Muscle of arm (tissue), 12 donors: ENCODE results near the gene EIF4G1. TPM values are rescaled to one million over a fixed set of nuclear protein-coding genes. Genes with fewer than 3 reads are reported as not detected.
"Not testable (repeated sequence)": the region's sequence is repeated elsewhere in the genome, so short reads cannot be mapped to it uniquely, and the experiment has no call there.

Experiments
- DNase-seq: peaks from one replicate; pipeline ENCODE4 v3.0.0-alpha.2; 2013
- polyA plus RNA-seq, 12 donors: library from polyadenylated mRNA; unstranded; fragments of 120-200 nt; gene quantifications; one replicate each; pipeline ENCODE4 v1.2.1, GENCODE V29; 2013; ENCODE audit not compliant: insufficient read length in 12 of 12

The EIF4G1 gene
- polyA plus RNA-seq, 12 donors: 140 to 297 (median 177) TPM; not detected in 1

DNA sequence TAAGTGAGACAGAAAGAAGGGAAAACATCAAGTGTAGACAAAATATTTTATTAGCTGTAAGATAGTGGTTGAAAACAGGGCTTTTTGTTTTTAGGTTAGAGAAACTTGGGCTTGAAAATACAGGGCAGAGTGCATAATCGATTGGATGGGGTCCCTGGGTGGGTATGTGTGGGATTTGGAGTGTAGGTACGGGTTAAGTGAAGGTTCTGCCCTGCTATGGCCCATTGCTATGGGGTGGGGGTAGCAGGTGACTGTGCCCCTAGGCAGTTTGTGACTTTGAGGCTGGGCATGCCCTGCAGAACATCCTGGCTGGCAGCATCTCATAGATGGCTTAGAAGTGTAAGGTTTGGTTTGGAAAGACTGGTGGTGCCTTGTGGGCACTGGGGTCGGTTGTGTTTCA is 19.3 kb downstream of the EIF4G1 start:
- no peak for DNase-seq

- DNase-seq: no peak
Observed at GRCh38 chr3:184334470-184335158, 20.2 kb downstream of the EIF4G1 start.

DNA sequence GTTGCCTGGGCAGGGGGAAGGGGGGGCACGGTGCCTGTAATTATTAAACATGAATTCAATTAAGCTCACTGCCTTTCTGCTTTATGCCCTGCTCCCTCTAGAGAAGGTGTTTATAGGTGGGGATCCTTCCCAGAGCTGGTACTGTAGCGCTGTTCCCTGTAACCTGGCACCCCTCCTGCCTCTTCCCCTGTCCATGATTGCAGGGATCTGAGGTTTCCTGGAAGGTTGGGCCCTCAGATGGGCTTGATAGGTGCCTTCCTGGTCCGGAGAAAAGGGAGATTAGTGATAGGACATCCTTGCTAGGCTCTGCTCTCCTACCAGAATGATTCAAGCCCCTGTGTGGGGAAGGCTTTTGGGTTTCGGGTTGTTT is 20.9 kb downstream of the EIF4G1 start:
- DNase-seq: no peak

- DNase-seq: peak; percentile 89
Observed at GRCh38 chr3:184335661-184336546, 21.5 kb downstream of the EIF4G1 start.

- peak; percentile 70 for DNase-seq
Observed at GRCh38 chr3:184336547-184337398, 22.4 kb downstream of the EIF4G1 start.

- DNase-seq: peak; percentile 89
Observed at GRCh38 chr3:184337399-184337714, 23.0 kb downstream of the EIF4G1 start, which contains the start of gene FAM131A. Gene FAM131A, plus strand, starts transcription at chr3:184337600. Its CDS starts 31 bp downstream, at chr3:184337631.

- DNase-seq: no peak
Observed at GRCh38 chr3:184337981-184338380, 23.6 kb downstream of the EIF4G1 start.

DNA sequence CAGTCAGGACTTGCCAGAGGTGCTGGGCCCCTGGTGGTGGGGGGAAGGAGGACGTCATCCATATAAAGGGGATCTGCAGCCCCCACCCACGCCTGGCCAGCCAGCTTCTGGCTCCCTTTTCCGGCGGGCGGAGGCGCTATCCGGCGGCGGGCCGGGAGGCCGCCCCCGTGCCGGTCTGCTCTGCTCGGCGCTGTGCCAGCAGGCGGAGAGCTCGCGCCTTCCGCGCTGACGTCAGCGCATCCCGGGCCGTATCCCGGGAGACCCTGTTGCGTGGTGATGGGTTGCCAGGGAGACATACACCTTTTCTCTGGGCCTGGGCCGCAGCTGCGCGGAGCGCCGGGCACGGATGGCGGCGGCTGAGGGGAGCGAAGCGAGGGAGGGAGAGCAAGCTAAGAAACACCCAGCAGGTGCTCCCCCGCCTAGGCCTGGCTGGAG is 24.1 kb downstream of the EIF4G1 start:
- peak; percentile 90 for DNase-seq

- no peak for DNase-seq
Observed at GRCh38 chr3:184339001-184339400, 24.6 kb downstream of the EIF4G1 start.

GRCh38 chr3:184339451-184340135 is 25.2 kb downstream of the EIF4G1 start:
- DNase-seq: not testable (repeated sequence)

DNA sequence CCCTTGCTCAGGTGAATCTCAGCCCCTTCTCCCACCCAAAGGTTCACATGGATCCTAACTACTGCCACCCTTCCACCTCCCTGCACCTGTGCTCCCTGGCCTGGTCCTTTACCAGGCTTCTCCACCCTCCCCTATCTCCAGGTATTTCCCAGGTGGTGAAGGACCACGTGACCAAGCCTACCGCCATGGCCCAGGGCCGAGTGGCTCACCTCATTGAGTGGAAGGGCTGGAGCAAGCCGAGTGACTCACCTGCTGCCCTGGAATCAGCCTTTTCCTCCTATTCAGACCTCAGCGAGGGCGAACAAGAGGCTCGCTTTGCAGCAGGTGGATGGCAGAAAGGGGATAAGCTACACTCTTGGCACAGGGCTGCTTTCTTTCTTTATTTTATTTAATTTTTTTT is 27.5 kb downstream of the EIF4G1 start:
- DNase-seq: no peak

GRCh38 chr3:184343200-184343876 is 28.9 kb downstream of the EIF4G1 start:
- no peak for DNase-seq

- DNase-seq: no peak
Observed at GRCh38 chr3:184344579-184345316, 30.3 kb downstream of the EIF4G1 start.

DNA sequence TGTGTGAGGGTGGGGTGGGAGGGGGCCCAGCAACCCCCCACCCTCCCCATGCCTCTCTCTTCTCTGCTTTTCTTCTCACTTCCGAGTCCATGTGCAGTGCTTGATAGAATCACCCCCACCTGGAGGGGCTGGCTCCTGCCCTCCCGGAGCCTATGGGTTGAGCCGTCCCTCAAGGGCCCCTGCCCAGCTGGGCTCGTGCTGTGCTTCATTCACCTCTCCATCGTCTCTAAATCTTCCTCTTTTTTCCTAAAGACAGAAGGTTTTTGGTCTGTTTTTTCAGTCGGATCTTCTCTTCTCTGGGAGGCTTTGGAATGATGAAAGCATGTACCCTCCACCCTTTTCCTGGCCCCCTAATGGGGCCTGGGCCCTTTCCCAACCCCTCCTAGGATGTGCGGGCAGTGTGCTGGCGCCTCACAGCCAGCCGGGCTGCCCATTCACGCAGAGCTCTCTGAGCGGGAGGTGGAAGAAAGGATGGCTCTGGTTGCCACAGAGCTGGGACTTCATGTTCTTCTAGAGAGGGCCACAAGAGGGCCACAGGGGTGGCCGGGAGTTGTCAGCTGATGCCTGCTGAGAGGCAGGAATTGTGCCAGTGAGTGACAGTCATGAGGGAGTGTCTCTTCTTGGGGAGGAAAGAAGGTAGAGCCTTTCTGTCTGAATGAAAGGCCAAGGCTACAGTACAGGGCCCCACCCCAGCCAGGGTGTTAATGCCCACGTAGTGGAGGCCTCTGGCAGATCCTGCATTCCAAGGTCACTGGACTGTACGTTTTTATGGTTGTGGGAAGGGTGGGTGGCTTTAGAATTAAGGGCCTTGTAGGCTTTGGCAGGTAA is 31.1 kb downstream of the EIF4G1 start:
- no peak for DNase-seq

DNA sequence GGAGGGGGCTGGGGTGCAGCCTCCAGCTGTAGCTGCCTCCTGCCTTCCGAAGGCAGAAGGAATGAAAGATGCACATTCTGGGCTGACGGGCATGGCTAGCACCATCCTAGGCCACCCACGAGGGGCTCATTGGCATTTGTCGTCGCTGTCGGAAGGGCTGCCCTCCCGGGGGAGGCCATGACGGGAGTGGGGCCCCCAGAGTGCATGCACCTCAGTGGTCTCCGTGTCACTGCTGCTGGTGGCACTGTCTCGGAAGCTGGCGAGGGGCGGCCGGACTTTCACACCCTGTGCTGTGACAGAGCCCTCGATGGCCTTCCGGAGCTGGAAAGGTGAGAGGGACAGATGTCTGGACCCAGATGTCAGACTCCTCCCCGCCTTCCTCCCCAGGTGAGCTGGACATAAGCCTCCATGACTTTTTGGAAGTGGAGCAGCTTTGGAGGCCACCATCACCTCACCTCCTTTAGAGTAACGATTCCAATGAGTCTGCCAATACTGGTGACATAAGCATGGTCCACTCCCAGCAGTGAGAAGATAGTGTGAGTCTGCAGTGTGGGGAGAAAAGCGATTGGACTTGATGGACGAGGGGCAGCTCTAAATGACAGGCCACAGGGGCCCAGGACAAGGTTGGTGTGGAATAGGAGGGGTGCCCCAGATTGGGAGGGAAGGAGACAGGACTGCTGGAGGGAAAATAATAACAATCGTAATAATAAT is 32.2 kb downstream of the EIF4G1 start:
- no peak for DNase-seq

DNA sequence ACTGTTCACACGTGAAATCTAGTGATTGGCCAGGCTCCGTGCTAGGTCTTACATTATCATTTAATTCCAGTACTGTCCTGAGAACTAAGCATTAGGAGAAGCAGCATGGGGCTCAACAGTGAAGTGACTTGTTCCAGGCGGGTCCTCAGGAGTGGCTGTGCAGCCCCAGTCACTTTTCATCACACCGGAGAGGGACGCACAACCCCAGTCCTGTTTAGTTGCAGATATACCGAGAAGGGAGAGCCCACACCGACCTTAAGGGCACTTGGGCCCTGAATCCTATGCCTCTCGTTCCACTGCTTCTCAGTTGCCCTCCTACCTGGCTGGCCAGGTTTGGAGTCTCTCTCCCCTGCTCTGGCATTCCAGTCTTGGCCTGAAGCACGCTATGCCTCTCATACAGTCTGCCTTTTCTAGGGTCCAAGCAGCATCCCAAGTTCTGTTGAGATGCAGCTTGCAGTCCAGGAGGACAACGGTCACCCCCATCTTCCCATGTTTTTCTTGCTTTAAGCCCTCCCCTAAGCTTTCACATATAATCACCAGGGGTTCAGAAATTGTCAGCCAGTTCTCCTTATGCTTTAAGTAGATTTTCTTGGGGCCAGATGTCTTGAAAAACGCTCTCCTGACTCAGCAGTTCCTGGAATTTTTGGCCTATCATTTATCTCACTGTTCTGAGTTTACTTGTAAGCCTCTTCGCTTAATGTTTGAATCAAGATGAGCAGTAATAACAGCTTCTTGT is 33.1 kb downstream of the EIF4G1 start:
- no peak for DNase-seq

GRCh38 chr3:184348057-184348382 is 33.6 kb downstream of the EIF4G1 start:
- no peak for DNase-seq
